GM12864 (cell line): ENCODE results near the gene MTHFS.
"Not testable (repeated sequence)": the region's sequence is repeated elsewhere in the genome, so short reads cannot be mapped to it uniquely, and the experiment has no call there.

ENCODE experiments used
- DNase-seq: peaks from one replicate; pipeline ENCODE4 v3.0.0-alpha.2; 2011; ENCODE audit warnings: low read depth
- H3K4me3 ChIP-seq: 2 replicates; pipeline ENCODE4 v1.5.1; 2011; ENCODE audit warnings: mild to moderate bottlenecking, low read depth, low read length, control low read depth
- TF ChIP-seq, protein P1 (sequence below): IDR thresholded peaks from 2 replicates; pipeline ENCODE4 v1.5.1; 2011; ENCODE audit warnings: low read depth, mild to moderate bottlenecking, moderate library complexity, low read length, control low read depth, inconsistent platforms; ENCODE audit errors: missing control alignments

Gene MTHFS

DNA sequence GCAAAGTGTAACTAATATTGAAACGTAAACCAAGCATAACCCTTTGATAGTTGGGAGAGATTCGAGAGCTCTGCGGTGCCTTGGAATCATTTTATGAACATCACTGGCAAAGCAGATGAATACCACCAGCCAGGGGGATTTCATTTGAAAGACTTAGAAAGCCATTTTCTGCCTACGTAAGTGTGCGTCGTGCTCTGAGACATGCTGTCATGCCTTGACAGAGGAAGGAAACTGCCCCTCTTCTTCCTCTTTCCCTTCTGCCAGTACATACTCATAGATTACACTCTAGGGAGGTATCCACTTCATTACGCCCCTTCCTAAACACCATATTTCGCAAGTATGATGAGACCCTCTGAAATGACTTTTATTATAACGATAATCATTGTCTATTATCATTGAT lies 3.3 kb upstream of the MTHFS start:
- DNase-seq: no peak
- H3K4me3 ChIP-seq: no peak overlapping the region
- TF ChIP-seq, protein P1, sequence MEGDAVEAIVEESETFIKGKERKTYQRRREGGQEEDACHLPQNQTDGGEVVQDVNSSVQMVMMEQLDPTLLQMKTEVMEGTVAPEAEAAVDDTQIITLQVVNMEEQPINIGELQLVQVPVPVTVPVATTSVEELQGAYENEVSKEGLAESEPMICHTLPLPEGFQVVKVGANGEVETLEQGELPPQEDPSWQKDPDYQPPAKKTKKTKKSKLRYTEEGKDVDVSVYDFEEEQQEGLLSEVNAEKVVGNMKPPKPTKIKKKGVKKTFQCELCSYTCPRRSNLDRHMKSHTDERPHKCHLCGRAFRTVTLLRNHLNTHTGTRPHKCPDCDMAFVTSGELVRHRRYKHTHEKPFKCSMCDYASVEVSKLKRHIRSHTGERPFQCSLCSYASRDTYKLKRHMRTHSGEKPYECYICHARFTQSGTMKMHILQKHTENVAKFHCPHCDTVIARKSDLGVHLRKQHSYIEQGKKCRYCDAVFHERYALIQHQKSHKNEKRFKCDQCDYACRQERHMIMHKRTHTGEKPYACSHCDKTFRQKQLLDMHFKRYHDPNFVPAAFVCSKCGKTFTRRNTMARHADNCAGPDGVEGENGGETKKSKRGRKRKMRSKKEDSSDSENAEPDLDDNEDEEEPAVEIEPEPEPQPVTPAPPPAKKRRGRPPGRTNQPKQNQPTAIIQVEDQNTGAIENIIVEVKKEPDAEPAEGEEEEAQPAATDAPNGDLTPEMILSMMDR: no peak

DNA sequence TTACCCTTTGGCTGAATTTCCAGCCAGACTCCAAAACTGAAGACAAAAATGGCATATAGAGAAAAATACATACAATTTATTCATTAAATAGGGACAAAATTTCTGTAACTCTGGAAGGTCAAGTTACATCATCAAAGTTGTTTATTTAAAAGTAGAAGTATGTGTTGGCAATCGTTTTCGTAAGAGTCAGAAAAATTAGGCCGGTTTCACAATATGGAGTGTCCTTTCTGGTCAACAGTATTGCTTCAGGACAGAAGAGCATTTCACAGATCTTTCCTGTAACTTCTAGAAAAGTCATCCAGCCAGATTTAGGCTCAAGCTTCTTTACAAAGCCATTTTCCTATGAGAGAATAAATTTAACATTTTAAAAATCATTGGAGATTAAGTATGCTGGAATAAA lies 2.0 kb upstream of the MTHFS start:
- H3K4me3 ChIP-seq, DNase-seq: not testable (repeated sequence)

DNA sequence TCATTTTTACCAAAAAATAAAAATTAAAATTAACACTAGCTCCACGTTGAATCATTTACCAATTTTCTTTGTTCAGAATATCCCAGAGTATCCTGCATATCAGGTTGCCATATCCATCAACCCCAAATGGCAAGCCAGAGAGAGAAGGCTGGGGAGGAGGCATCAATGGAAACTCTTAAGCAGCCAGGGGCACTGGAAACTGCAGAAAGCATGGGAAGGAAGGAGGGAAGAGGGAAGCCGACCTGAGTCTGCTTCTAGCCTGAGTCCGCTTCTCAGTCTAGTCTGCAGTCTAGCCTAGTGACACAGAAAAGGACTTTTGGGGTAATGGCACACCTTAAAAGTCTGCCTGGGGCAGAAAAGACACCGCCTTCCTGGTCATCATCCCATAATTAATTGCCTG lies 1.6 kb upstream of the MTHFS start:
- DNase-seq: no peak
- H3K4me3 ChIP-seq: no peak overlapping the region
- TF ChIP-seq, protein P1: no peak

DNA sequence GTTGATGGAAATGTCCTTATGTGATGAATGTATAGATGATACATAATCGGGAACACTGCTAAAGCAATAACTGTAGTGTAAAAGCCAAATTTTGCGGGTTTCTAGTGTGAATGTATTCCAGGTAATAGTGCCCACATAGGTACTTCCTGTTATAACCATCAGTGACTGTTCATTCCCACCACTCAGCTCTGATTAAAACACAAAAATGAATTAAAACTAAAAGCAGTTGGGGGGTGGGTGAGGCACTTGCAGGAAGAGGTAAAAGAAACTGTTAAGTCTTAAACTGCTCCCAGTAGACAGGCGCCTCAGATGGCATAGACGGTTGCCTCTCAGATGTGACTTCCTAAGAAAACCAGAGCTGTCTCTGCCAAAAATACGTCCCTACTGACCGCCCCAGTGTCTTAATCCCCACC lies 893 bp upstream of the MTHFS start:
- H3K4me3 ChIP-seq: peak overlapping the region; percentile 65; the same call in 1 of the 2 replicates
- no peak for DNase-seq
- TF ChIP-seq, protein P1: no peak

DNA sequence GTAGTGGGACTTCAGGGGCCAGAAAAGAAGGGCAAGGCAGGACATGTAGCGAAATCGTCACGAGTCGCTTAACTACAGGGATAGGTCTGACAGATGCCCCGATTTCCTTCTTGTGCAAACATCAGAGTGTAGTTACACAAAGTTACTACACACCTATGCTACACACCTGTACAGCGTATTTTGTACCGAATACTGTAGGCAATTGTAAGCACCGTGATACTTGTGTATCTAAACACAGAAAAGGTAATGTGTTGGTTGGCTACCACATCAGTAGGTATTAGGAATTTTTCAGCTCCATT lies 515 bp upstream of the MTHFS start:
- TF ChIP-seq, protein P1: no peak
- DNase-seq: no peak
- peak overlapping the region; percentile 65 for H3K4me3 ChIP-seq

DNA sequence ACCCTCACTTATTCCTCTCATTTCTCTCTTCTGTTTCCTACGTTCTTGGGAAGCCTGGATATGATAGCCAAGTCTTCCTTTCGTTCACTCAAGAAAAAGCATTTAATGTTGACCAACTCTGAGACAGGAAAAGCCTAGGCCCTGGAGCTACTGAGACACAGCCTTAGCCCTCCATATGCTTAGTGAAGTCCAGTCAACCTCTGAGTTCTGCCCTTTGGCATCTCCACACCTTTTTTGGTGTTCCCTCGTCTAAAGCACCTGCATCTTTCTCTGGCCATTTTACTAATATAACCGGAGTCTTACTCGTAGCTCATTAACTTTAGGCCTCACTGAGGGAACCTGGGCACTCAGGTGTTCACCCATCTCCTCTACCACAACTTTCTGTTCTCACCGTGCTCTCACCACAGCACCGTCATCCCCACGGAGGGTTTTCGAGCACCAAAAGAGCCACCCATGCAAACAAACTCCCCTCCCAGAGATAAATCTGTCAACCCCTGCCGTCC lies 632 bp downstream of the MTHFS start:
- TF ChIP-seq, protein P1: no peak
- H3K4me3 ChIP-seq: peak overlapping the region; percentile 65
- no peak for DNase-seq

DNA sequence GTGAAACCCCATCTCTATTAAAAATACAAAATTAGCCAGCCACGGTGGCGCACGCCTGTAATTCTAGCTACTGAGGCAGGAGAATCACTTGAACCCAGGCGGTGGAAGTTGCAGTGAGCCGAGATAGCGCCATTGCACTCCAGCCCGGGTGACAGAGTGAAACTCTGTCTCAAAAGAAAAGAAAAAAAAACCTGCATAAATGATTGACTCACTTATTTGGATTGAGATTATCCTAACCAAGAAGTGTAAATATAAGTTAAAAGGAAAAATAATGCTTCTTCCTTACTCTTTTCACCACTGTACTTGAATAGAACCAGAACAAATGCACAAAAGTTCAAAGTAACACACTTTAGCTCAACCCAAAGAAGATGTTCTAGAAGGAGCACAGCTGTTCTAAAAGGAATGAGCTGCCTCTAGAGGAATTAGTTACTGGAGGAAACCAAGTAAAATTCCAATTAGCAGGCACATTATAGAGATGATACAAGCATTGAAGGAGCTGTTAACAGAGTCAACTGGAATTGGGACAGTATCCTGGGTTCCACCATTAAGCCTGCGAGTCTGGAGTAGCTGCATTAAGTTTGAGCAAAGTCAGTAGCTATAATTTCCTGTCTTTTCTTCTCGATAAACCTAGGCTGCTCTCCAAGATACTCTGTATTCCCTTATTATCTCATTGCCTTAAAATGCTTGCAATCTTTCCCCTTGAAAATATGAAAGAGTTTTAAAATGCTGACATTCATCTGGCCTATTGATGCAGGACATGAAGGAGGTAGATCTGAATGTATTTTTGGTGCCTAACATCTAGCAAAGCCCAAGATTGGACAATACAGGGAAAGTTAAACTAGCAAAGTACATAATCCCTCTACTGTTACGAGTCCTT lies 9.5 kb downstream of the MTHFS start:
- no peak for DNase-seq
- no peak overlapping the region for H3K4me3 ChIP-seq
- TF ChIP-seq, protein P1: no peak
